GM19035 (cell line): ENCODE results near the gene WARS2.
"Not testable (repeated sequence)": the region's sequence is repeated elsewhere in the genome, so short reads cannot be mapped to it uniquely, and the experiment has no call there.

Source experiments
- ATAC-seq: cut with Tn5 transposase; IDR thresholded peaks from one replicate; pipeline ENCODE4 v1.9.1; 2021; ENCODE audit not compliant: unreplicated experiment

WARS2 gene

DNA sequence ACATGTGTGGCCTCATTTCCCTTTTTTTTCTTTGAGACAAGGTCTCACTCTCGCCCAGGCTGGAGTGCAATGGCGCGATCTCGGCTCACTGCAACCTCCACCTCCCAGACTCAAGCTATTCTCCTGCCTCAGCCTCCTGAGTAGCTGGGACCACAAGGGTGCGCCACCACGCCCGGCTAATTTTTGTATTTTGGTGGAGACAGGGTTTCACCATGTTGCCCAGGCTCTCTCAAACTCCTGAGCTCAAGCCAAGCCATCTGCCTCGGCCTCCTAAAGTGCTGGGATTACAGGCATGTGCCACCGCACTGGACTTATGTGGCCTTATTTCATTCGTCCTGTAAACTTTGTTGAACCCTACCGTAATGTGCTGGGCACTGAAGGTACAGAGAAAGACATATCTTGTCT is 569 bp upstream of the WARS2 start:
- peak; percentile 7 for ATAC-seq

DNA sequence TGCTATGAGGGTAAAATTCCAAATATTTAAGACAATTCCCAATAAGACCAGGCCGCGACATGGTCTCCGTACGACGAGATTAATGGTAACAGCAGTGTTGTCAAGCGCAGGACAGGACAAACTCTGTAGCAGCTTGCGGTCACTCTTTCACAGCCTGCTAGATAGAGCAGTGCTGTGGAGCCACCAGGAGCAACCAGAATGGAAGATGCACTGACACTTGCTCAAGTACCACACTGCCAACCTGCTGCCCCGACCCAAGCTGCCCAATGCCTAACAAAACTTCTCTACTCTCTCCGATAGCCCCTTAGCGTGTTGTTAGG is 636 bp downstream of the WARS2 start:
- peak; percentile 31 for ATAC-seq

DNA sequence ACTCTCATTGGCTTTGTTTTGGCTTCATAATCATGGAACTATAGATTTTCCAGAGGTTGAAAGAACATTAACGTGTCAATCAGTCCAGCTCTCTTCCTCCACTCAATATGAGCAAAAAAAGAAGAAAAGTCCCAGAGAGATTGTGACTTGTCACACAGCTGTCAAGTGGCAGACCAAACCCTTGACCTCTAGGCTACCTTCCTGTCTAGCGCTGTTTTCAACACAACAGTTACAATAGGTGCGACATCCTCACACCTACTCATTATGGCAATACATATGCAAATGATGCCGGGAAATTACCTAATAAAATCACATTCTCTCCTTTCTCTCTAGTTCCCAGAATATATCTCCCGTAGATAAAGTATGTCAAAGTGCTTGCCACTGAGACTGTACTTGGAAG is 1.1 kb downstream of the WARS2 start:
- no peak for ATAC-seq

DNA sequence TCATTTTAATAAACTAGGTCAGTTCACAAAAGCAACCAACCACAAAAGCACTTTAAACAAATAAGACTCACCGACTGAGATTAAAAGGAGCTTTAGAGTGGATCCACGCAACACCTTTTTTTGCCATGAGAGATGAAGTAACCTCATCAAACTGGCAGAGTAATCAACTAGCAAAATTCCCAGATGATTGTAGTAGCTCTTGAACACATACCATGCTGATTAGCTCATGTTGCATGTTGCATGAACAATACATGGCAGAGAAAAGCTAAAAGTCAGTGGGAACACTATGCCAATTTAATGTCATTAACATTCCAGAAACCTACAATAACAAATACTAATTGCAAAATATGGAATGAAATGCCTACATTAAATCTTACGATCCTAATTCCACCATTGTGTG is 4.1 kb downstream of the WARS2 start:
- ATAC-seq = no peak

DNA sequence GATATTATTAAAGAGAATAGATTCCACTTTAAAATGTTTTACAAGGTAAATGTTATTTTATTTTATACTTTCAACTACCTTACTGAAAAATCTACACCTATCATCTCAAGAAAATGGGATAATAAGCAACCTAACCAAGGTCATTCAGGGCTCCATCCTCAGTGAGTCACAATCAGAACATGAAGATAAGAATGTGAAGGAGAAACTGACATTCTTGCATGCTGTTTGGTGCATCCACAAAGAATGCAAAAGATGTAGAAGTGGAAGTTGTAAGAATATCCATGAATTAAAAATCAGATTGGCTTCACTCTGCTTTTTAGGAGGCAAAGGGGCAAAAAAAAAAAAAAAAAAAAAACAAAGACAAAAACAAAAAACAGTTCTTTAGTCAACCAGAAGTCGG is 6.5 kb downstream of the WARS2 start:
- ATAC-seq = no peak

DNA sequence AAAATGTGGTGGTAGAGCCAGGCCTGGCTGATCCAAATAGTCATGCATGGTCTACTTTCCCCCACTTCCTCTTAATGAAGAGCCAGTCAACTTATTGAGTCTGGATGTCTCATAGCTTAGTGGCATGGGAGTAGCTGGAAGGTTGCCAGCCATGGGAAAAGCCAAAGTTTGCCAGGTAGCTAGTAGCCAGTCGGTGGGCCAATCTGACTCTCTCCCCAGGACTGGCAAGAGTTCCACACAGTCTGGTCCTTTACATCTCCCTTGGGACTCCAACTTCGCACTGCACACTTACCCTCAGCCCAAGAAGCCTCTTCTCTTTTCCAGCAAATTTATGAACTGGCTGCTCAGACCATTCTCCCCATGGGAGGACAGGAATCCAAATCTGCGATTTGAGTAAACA is 8.3 kb downstream of the WARS2 start:
- ATAC-seq = no peak

DNA sequence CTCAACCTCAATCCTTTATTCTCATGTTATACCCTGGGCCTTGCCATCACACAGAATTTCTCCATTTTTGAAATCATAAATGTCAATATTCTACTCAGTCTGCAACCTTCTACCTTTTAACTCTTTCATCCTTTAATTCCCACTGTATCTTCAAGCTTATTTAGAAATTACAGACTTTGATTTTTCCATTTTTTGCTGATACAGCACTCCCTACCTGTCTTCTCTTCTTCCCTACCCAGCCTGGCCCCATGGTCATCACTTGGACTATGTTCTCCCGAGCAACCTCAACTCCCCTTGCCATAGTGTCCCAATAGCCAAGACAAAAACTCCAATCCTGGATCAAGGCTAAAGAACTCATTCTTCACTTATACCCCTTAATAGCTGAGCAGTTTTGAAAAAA is 14.6 kb downstream of the WARS2 start:
- no peak for ATAC-seq

DNA sequence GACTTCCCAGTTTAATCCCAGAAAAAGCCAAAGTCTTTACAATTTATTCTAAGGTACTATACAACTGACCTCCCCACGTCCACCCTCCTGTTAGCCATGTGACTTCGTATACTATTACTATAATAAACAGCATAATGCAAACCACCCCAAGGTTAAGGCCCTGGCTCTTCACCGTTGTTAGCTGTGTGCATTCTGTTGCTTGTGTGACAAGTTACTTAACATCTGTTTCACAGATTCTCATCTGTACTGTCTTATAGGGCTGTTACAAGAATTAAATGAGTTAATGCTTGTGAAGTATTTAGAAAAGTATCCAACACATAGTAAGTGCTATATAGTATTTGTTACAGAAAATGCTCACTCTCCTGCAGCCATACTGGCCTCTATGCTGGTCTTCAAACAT is 15.7 kb downstream of the WARS2 start:
- no peak for ATAC-seq

DNA sequence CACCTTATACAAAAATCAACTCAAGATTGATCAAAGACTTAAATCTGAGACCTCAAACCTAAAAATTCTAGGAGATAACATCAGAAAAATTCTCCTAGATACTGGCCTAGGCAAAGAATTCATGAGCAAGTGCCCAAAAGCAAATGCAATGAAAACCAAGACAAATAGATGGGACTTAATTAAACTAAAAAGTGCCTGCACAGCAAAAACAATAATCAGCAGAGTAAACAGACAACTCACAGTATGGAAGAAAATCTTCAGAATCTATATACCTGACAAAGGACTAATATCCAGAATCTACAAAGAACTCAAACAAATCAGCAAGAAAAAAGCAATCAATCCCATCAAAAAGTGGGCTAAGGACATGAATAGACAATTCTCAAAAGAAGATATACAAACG is 18.6 kb downstream of the WARS2 start:
- not testable (repeated sequence) for ATAC-seq

DNA sequence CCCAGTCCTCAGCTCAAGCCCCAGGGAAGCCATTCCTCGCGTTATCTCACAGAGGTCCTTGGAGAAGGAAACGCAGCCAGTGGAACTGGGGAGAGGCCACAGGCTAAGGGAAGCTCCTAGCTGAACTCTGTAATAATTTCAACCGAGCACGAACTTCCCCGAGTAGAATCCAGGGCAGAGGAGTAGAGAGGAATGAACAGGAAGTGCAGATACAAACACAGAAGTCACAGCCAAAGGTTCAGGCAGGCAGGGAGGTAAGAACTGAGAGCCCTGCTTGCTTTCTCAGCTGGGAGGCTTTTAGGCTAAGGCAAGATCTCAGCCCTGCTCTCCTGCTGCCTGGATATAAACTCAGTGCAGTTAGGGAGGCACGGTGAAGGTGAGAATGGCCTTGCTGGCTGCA is 23.7 kb downstream of the WARS2 start:
- no peak for ATAC-seq

DNA sequence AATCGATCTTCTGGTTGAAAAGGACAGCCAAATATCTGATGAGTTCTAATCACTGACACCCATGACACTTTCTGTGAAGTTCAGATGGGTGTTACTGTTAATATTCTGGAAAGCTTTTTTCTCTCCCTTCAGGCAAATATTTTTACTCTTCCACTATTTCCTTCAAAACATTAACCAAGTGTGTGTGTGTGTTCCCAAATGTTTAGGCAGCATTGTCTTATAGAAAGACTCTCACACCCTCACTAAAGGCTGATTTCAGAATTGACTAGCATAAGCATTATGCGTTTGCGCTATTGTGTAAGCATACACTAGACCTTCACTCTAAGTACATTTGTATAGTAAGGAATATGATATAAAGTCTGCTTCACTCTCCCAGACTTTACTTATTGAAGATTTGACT is 24.7 kb downstream of the WARS2 start:
- ATAC-seq = no peak

DNA sequence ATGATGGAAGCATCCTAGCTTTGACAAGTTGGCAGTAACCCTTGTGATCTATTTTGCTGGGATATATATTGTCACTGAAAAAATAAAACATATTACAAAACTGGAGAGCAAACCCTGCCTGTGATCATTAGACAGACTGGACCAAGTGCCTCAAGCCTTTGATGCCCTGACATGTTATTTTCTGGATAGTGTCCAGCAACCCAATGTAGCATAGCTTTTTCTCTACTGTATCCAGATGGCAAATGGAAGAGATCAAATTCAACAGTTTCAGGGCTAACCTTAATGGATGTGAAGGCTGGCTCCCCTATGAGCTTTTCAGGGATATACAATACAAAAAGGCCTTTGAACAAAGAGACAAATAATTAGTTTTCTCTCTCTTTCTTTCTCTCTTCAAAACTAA is 25.1 kb downstream of the WARS2 start:
- no peak for ATAC-seq

DNA sequence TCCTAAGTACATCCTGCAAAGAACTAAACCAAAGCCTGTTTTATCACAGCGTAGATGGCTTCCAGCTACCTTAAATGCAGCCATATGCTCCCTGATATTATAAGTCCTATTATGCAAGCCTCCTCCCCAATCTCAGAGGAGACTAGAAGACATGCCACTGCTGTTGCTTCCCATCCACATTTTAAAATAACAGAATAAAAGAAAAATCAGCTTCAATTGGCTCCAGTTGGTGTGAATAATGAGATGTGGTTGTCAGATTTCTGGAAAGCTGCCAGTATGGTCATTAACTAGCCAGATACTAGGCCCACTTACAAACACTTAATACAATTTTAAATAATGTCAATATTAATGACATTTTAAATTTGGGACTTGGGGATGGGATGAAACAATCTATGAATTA is 25.7 kb downstream of the WARS2 start:
- no peak for ATAC-seq

DNA sequence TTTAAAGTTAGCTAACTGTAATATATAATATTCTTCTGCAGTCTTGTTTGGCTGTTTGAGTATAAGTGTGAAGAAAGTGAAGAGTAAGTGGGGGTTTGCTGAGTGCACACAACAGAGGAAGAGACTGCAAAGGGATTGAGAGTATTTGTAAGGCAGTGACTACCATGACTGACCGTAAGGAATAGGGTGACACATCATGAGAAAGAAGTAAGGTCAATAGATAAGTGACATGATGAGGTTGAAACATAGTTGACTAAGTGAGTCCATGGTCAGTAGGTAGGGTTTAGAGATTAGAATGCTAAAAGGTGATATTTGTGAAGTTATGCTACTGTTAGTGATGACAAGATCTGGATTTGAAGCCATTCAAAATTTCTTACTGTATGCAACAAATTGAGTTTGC is 27.7 kb downstream of the WARS2 start:
- no peak for ATAC-seq

DNA sequence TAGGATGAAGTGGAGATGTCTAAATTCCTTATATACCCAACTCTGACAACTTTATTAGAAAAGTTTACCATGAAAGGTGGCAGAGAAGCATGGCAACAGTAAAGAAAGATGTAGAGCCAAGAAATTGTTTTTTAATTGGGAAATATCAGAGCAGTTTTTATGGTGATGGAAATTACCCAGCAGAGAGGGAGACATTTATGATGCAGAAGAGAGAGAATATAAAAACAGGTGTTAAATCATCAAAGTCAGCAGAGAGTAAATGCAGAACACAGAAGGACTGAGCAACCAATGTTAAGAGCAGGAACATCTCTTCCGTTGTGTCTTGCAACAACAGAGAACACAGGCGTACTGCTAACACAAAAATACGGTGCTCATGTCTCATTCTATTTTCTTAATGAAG is 28.2 kb downstream of the WARS2 start:
- no peak for ATAC-seq

DNA sequence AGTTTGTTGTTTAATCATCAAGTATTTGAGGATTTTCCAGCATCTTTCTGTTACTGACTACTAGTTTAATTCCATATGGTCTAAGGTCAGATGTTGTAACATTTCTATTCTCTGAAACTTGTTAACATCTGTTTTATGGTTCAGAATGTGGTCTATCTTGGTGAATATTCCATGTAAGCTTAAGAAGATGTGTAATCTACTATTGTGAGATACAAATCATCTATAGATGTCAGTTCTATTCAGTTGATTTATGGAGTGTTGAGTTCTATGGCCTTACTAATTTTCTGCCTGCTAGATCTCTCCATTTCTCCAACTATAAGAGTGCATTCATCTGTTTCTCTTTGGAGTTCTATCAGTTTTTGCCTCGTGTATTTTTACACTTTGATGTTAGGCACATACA is 31.5 kb downstream of the WARS2 start:
- no peak for ATAC-seq

DNA sequence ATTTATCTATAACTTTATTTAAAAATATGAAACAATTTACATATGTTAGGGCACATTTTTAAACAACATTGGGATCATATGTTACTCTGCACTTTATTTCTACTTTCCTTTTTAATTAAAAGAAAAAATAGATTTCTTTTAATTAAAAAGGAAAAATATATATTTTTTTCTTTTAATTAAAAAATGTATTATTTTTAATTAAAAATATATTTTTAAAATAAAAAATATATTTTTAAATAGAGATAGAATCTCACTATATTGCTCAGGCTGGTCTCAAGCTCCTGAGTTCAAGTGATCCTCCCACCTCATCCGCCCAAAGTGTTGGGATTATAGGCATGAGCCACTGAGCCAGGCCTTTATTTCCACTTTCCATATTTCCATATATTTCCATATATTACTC is 36.7 kb downstream of the WARS2 start:
- ATAC-seq = no peak

DNA sequence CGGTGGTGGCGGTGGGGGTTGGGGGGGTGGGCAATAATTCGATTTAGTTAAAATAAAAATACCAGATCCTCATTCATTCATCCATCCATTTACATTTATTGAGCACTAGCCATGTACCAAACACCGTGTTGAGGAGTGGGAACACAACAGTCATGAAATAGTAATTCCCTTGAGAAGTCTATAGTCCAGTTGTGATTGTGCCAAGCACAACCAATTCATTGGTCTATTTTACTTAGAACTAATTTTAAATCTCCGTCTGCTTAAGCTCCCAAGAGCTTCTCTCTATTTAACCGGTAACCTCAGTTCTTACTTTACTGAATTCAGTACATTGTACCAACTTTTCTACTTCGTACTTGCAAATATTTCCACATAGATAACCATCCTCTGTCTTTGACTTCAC is 38.4 kb downstream of the WARS2 start:
- no peak for ATAC-seq

DNA sequence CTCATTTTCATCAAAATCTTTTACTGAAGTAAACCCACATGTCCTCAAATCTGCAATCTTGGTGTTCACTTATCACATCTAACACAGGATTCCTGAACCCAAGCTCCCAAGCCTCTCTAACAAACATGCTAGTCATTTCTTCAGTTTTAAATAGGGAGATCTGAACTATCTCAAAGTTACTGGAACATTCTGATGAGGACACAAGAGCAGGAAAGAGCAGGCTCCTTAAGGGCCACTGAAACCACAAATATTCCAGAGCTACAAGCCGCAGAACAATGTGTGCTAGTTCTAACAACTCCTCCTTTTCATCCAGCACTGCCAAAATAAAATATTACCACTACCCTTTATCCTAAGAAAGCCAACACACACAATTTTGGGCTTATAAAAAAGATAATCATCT is 38.9 kb downstream of the WARS2 start:
- no peak for ATAC-seq

DNA sequence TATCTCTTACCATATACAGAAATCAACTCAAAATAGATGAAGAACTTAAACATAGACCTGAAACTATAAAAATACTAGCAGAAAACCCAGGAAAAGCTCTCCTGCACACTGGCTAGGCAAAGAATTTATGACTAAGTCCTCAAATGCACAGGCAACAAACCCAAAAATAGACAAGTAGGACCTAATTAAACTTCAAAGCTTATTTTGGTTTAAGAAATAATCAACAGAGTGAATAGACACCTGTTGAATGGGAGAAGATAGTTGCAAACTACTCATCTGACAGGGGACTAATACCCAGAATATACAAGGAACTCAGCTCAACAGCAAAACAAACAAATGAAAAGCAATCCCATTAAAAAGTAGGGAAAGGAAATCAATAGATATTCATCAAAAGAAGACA is 40.7 kb downstream of the WARS2 start:
- no peak for ATAC-seq

DNA sequence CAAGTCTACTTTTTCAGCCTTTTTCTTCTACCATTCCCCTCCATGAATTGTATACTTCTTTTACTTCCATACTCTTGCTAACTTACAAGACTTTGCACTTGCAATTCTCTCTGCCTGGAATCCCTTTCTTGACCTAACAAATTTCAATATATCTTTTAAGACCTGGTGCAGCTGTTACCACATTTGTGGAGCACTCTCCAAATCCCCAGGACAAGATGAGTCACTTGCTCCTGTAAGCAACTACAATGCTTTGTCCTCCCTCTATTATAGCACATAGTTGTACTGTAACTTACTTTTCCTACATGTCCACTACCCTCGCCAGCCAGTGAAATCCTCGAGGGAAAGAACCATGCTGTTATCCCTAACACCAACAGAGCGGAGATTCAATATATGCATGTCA is 43.1 kb downstream of the WARS2 start:
- no peak for ATAC-seq

DNA sequence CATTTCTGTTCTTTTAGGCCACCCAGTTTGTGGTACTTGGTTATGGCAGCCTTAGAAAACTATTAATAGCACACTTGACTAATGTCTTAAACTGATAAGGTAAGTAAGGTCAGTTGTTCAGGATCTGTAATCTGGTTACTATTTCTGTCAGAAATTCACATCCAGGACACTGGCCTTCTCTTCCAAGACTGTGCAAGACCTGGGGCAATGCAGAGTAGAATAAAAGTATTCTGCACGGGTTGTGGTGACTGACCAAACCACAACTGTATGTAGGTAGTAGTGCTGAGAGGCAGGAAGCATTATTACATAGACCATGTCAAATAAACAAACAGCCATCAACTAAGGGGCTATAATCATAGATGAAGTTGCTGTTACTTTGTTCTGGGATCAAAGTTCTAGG is 46.7 kb downstream of the WARS2 start:
- no peak for ATAC-seq

DNA sequence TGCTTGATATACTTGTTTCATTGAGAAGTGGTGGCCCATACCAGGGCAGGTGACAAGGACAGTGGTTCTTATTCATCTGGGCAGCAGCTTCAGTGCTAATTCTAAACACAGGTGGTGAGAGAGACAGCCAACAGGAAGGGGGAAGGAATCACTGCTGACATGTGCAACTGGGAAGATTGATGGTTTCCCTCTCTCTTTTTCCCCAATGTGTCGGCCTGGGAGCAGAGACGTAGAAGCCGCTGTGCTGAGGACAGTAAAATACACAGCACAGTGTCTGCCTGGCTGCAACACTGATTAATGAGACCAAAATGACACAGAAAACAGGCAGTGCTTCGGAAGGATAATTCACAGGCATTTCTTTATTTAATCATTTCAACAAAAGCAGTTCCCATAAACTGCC is 48.8 kb downstream of the WARS2 start:
- ATAC-seq = no peak

DNA sequence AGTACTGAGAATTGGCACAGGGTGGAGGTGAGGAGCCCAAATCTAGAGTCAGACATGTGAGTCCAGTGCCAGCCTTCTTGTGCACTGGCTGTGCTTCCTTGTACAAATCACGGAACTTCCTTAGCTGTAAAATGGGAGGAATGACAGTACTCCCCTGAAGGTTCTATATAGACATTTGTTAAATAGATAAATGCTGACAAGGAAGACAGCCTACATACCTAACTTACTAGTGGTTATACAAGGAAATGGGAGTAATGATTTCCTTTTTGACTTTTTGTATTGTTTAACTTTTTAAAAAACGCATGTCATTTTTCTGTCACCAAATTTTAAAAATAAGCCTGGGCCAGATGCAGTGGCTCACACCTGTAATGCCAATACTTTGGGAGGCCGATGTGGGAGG is 50.2 kb downstream of the WARS2 start:
- ATAC-seq = no peak
